Thyroid gland (tissue), 4 donors: ENCODE measurements around the gene DNMT1. TPM values are rescaled to one million over a fixed set of nuclear protein-coding genes. Genes with fewer than 3 reads are reported as not detected.
A peak's percentile ranks its signal among the peaks of the same experiment; 100 is the strongest.

ENCODE experiments used
- DNase-seq, 2 donors: peaks; one replicate each; pipeline ENCODE4 v3.0.0-alpha.2; 2019
- H3K27ac ChIP-seq, 3 donors: fragments of 200-600 bp; sonication (generic); 1 replicate in 2 of 3; 2 replicates in 1 of 3; pipeline ENCODE4 v1.5.1; 2016 to 2019; ENCODE audit warnings: mild to moderate bottlenecking in 1 of 3, moderate library complexity in 1 of 3
- H3K27me3 ChIP-seq: fragments of 200-600 bp; sonication (generic); one replicate; pipeline ENCODE4 v1.5.1; 2019
- H3K36me3 ChIP-seq, 2 donors: fragments of 200-600 bp; sonication (generic); one replicate each; pipeline ENCODE4 v1.5.1; 2016 to 2019
- H3K4me1 ChIP-seq, 2 donors: fragments of 200-600 bp; sonication (generic); one replicate each; pipeline ENCODE4 v1.5.1; 2017 to 2019
- H3K4me3 ChIP-seq, 3 donors: fragments of 200-600 bp; sonication (generic); replicated peaks in 1 of 3; 1 replicate in 2 of 3; 2 replicates in 1 of 3; pipeline ENCODE4 v1.5.1; 2016; ENCODE audit warnings: mild to moderate bottlenecking in 1 of 3
- H3K9me3 ChIP-seq: fragments of 200-600 bp; sonication (generic); one replicate; pipeline ENCODE4 v1.5.1; 2017
- POLR2A ChIP-seq, 2 donors: fragments of 450-650 bp; IDR thresholded peaks; one replicate each; pipeline ENCODE4 v1.6.1; 2017; ENCODE audit warnings: antibody characterized with exemption in 2 of 2, mild to moderate bottlenecking in 2 of 2, moderate library complexity in 1 of 2
- WGBS, 2 donors: methylation state at CpG; one replicate each; pipeline ENCODE4 v1.1.5; 2017; 5-methylcytosine and 5-hydroxymethylcytosine counted together
- intact Hi-C: fragments of 100-400 bp; cut with DNase I; formaldehyde crosslinking; loops from one replicate; pipeline ENCODE4 v1.15.1; 2023
- total RNA-seq, 4 donors: library from RNA; depleted of rRNA; stranded (reverse); fragments of >200 nt; gene quantifications; one replicate each; pipeline ENCODE4 v1.2.3, GENCODE V29; 2016
- TF ChIP-seq, protein P1 (sequence below), 6 experiments: fragments of 200-600 bp in 3 of 6; fragments of 450-650 bp in 3 of 6; sonication (generic) in 3 of 6; IDR thresholded peaks; one replicate each; pipeline ENCODE4 v1.5.1; 2016 to 2019; ENCODE audit warnings: antibody characterized with exemption in 6 of 6, mild to moderate bottlenecking in 2 of 6, inconsistent platforms in 1 of 6, moderate library complexity in 1 of 6

The DNMT1 gene
- total RNA-seq, 4 donors from 2014 or later: 31.2 to 49.5 (median 36.0) TPM

DNA sequence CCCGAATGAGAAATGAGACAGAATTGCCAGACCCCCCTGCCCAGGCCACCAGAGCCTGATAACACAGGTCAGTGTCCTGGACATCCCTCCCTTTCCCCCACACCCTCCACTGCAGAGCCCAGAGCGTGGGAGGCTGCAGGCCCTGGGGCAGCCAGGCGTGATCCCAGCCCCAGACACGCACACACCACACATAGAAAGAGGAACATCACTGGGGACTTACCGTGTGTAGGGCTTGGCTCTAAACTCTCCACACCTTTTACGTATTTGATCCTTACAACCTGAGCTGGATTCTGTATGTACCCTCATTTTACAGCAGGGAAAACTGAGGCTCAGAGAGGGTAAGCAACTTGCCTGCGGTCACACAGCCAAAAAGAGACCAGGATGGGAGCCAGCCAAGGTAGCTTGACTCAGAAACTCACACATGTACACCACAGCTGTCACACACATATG lies 91.9 kb downstream of the DNMT1 start:
- Histone ChIP-seq H3K27me3 (no peaks in the 10 kb centered on the region), H3K4me3 (no peak overlapping the region), H3K4me1 (peaks cover 7 to 14% of the 10 kb centered on the region in 2 donors), H3K27ac (no peak overlapping the region), H3K9me3 (no peaks in the 10 kb centered on the region), H3K36me3 (peaks cover 5 to 6% of the 10 kb centered on the region in 2 donors)
- TF ChIP-seq, protein P1, sequence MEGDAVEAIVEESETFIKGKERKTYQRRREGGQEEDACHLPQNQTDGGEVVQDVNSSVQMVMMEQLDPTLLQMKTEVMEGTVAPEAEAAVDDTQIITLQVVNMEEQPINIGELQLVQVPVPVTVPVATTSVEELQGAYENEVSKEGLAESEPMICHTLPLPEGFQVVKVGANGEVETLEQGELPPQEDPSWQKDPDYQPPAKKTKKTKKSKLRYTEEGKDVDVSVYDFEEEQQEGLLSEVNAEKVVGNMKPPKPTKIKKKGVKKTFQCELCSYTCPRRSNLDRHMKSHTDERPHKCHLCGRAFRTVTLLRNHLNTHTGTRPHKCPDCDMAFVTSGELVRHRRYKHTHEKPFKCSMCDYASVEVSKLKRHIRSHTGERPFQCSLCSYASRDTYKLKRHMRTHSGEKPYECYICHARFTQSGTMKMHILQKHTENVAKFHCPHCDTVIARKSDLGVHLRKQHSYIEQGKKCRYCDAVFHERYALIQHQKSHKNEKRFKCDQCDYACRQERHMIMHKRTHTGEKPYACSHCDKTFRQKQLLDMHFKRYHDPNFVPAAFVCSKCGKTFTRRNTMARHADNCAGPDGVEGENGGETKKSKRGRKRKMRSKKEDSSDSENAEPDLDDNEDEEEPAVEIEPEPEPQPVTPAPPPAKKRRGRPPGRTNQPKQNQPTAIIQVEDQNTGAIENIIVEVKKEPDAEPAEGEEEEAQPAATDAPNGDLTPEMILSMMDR (IDR thresholded peaks at IDR 0.05): no peak
- TF ChIP-seq POLR2A (IDR thresholded peaks at IDR 0.05): no peak
- 70 to 80% methylated on average over 7 of the region's 7 CpGs for WGBS, 2 donors
- intact Hi-C loops: loop anchor here (10.0 kb wide), 1 partner anchor 282 kb away; the partner anchor contains the start of gene TYK2
- DNase-seq: no peak

DNA sequence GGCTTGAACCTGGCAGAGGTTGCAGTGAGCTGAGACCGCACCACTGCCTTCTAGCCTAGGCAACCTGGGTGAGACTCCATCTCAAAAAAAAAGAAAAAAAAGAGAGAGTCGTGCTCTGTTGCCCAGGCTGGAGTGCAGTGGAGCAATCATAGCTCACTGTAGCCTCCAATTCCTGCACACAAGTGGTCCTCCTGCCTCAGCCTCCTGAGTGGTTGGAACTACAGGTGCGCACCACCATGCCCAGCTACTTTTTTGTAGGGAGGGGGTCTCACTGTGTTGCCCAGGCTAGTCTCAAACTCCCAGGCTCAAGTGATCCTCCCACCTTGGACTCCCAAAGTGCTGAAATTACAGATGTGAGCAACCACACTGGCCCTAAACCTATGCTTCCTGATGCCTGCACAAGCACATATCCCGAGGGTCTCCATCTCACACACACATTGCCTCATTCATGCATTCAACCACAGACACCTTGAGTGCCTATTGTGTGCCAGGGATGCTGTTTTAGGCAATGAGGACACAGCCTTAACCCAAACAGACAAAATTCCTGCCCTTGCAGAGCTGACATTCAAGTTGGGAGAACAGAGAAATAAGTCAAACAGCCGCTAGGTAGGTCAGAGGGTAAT lies 94.5 kb downstream of the DNMT1 start:
- no peak for TF ChIP-seq POLR2A (IDR thresholded peaks at IDR 0.05)
- Histone ChIP-seq H3K27ac (no peak overlapping the region), H3K27me3 (no peaks in the 10 kb centered on the region), H3K9me3 (no peaks in the 10 kb centered on the region), H3K4me3 (no peak overlapping the region), H3K36me3 (no peaks in the 10 kb centered on the region), H3K4me1 (peaks cover 3 to 10% of the 10 kb centered on the region in 2 donors)
- no peak for DNase-seq
- WGBS, 2 donors: 88 to 90% methylated on average over 5 of the region's 5 CpGs
- intact Hi-C loops: loop anchor here (10.0 kb wide), 1 partner anchor 285 kb away; the partner anchor contains the start of gene TYK2

DNA sequence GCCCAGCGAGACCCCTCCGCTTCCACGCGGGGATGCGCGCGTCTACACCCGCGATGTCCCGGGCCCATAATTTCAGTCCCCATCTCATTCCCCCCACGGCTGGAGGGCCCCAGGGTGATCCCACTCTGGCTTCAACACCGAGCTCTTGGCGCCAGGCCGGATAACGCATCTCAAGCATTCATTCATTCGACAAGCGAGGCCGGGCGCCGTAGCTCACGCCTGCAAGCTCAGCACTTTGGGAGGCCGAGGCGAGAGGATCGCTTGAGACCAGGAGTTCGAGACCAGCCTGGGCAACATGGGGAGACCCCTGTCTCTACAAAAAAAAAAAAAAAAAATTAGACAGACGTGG lies 98.2 kb downstream of the DNMT1 start:
- H3K27me3 ChIP-seq: no peaks in the 10 kb centered on the region
- intact Hi-C loops: no loop called here
- DNase-seq: no peak
- no peaks in the 10 kb centered on the region for H3K9me3 ChIP-seq
- peak overlapping the region in 1 of 3 donors; percentile 61 for H3K27ac ChIP-seq
- H3K4me3 ChIP-seq: peak overlapping the region in 1 of 3 donors; percentile 35
- WGBS, 2 donors: 27 to 29% methylated on average over 15 to 26 of the region's 26 CpGs
- H3K36me3 ChIP-seq: no peaks in the 10 kb centered on the region
- TF ChIP-seq, protein P1 (IDR thresholded peaks at IDR 0.05): no peak
- no peak for TF ChIP-seq POLR2A (IDR thresholded peaks at IDR 0.05)
- H3K4me1 ChIP-seq: peaks cover 3 to 10% of the 10 kb centered on the region in 2 donors

DNA sequence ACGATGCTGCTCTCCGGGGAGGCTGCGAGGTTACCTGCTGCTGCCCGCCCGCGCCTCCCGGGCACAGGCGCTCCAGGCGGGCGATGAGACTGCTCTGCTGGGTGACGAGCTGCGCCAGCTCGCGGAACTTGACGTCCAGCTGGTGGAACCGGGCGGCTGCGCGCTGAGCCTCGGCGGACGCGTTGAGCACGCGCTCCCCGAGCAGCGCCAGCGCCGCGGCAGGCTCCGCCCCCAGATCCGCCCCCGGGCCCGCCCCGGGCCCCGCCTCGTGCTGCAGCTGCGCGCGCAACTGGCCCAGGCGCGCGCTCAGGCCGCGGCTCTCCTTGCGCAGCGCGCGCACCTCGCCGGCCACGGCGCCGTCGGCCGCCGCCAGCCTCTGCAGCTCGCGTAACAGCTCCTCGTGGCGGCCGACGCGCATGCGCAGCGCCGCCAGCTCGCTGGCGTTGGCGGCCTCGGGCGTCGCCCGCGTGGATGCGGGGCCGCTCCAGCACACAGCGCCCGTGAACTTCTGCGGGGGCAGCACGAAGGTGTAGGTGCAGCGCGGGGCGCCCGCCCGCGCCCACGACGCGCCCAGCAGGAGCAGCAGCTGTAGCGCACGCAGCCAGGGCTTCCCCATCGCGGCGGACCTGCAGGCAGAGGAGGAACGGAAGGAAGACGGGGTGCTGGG lies 98.7 kb downstream of the DNMT1 start:
- Histone ChIP-seq H3K36me3 (no peaks in the 10 kb centered on the region), H3K9me3 (no peaks in the 10 kb centered on the region), H3K27ac (peak overlapping the region in 1 of 3 donors; percentile 61), H3K27me3 (no peaks in the 10 kb centered on the region), H3K4me3 (peak overlapping the region in 1 of 3 donors; percentile 35), H3K4me1 (peaks cover 3 to 10% of the 10 kb centered on the region in 2 donors)
- TF ChIP-seq, protein P1 (IDR thresholded peaks at IDR 0.05): peak in 1 of 6 experiments; percentile 14
- peak in 1 of 2 donors; percentile 59 for TF ChIP-seq POLR2A (IDR thresholded peaks at IDR 0.05)
- peak; percentile 88 to 89 for DNase-seq
- intact Hi-C loops: no loop called here
- WGBS, 2 donors: 12 to 29% methylated on average over 3 to 14 of the region's 97 CpGs

DNA sequence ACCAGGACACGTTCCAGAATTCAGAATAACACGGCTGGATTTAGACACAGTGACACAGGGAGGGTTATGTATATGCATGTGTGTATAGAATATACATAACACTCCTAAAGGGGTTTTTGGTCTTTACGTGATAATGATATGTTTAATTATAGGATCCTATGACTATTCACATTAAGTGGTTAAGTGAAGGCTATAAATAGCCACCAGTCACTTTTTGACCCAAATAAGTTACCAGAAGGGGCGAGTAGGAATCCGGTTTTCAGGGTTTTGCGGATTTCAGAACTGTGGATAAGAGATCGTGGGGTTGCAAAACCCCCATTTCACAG lies 99.2 kb downstream of the DNMT1 start:
- WGBS, 2 donors: 47 to 49% methylated on average over 7 of the region's 7 CpGs
- Histone ChIP-seq H3K36me3 (no peaks in the 10 kb centered on the region), H3K9me3 (no peaks in the 10 kb centered on the region), H3K27ac (peak overlapping the region in 1 of 3 donors; percentile 60), H3K4me3 (no peak overlapping the region), H3K4me1 (peaks cover 3 to 10% of the 10 kb centered on the region in 2 donors), H3K27me3 (no peaks in the 10 kb centered on the region)
- TF ChIP-seq POLR2A (IDR thresholded peaks at IDR 0.05): no peak
- TF ChIP-seq, protein P1 (IDR thresholded peaks at IDR 0.05): no peak
- DNase-seq: no peak
- intact Hi-C loops: no loop called here
